HepG2 (cell line): ENCODE measurements around the gene SLIT1.

Experiments
- ARNT ChIP-seq: fragments of 450-650 bp; IDR thresholded peaks from 2 replicates; pipeline ENCODE4 v1.6.1; 2017
- CREB1 ChIP-seq, 2 experiments: fragments of 450-650 bp in 1 of 2; IDR thresholded peaks; 2 replicates each; pipeline ENCODE4 v1.6.1; 2016 to 2017; ENCODE audit warnings: control low read depth in 1 of 2, mild to moderate bottlenecking in 1 of 2, missing compliant biosample characterization in 1 of 2, missing genetic modification characterization in 1 of 2
- HNF1B ChIP-seq: sonication (generic); formaldehyde crosslinking; IDR thresholded peaks from 2 replicates; pipeline ENCODE4 v1.5.1; 2020; ENCODE audit warnings: mild to moderate bottlenecking, moderate library complexity, missing genetic modification reagents
- KDM1A ChIP-seq: IDR thresholded peaks from 2 replicates; pipeline ENCODE4 v1.6.1; 2016; ENCODE audit warnings: missing compliant biosample characterization
- MED1 ChIP-seq: sonication (generic); formaldehyde crosslinking; IDR thresholded peaks from 2 replicates; pipeline ENCODE4 v1.4.0; 2020; ENCODE audit warnings: missing genetic modification reagents
- POLR2A ChIP-seq, 2 experiments: IDR thresholded peaks; 2 replicates each; pipeline ENCODE4 v1.6.1; 2011; ENCODE audit warnings: low read depth in 2 of 2, low read length in 2 of 2, mild to moderate bottlenecking in 1 of 2, moderate library complexity in 1 of 2; ENCODE audit not compliant: insufficient read depth in 1 of 2
- ZBTB10 ChIP-seq: sonication (generic); formaldehyde crosslinking; IDR thresholded peaks from 2 replicates; pipeline ENCODE4 v1.4.0; 2020; ENCODE audit warnings: missing genetic modification reagents, borderline replicate concordance
- ZNF343 ChIP-seq: sonication (generic); formaldehyde crosslinking; IDR thresholded peaks from 2 replicates; pipeline ENCODE4 v1.4.0; 2020; ENCODE audit warnings: mild to moderate bottlenecking, missing genetic modification reagents
- ZNF772 ChIP-seq: sonication (generic); formaldehyde crosslinking; IDR thresholded peaks from 2 replicates; pipeline ENCODE4 v1.5.0; 2020; ENCODE audit warnings: mild to moderate bottlenecking, missing genetic modification reagents
- ZSCAN5A ChIP-seq: sonication (generic); formaldehyde crosslinking; IDR thresholded peaks from 2 replicates; pipeline ENCODE4 v1.8.0; 2022; ENCODE audit warnings: mild to moderate bottlenecking, missing genetic modification reagents, borderline replicate concordance

GRCh38 chr10:97165499-97165898 lies 20.3 kb downstream of the SLIT1 start:
- TF ChIP-seq ARNT (no peak), ZNF343 (CRISPR knock-in tag) (no peak), ZSCAN5A (CRISPR knock-in tag) (no peak), MED1 (no peak), ZBTB10 (no peak), POLR2A (IDR thresholded peaks at IDR 0.05; ENCODE audit: insufficient read depth in 1 of 2, low read depth in 2 of 2, low read length in 2 of 2) (no peak), KDM1A (no peak), CREB1 (IDR thresholded peaks at IDR 0.05) (no peak), CREB1 (CRISPR knock-in tag; IDR thresholded peaks at IDR 0.05) (no peak), HNF1B (CRISPR knock-in tag) (no peak), ZNF772 (no peak)
